ENCODE results near the gene HBP1. TPM values are rescaled to one million over a fixed set of nuclear protein-coding genes. Genes with fewer than 3 reads are reported as not detected.
"Not testable (repeated sequence)": the region's sequence is repeated elsewhere in the genome, so short reads cannot be mapped to it uniquely, and the experiment has no call there.

The HBP1 gene
- total and polyA plus RNA-seq, 8 donors = 12.5 to 201 (median 47.3) TPM

DNA sequence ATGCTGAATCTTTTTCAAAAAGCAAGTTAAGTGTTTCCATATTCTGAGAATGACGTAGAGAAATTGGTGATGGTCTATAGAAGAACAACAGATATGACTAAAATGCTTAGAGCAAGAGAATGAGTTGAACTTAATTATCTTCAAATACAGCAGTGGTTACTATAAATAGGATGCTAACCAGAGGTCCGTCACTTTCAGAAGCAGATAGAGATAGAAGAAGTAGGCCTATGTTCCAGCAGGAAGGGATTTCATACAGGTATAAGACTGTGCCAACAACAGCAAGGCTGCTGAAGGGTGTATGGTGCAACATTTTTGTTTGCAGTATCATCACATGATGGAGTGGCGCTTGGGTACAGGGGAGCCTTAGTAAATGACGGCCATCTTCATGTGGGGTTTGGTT is 68.6 kb downstream of the HBP1 start:
- WGBS, 5 donors = 91 to 97% (median 96%) methylated on average over 4 of the region's 4 CpGs
- Histone ChIP-seq H3K9me3 (no peaks in the 10 kb centered on the region), H3K27ac (no peak overlapping the region), H3K27me3 (no peaks in the 10 kb centered on the region), H3K4me3 (no peak overlapping the region), H3K36me3 (peaks cover 0 to 17% (median 13%) of the 10 kb centered on the region in 4 donors), H3K4me1 (no peaks in the 10 kb centered on the region)
- no peak for DNase-seq
- intact Hi-C loops (cut with DNase I; ENCODE audit: low total_unique reads) = no loop called here
- no peak for TF ChIP-seq POLR2AphosphoS5 (IDR thresholded peaks at IDR 0.05)
- TF ChIP-seq, protein P1, sequence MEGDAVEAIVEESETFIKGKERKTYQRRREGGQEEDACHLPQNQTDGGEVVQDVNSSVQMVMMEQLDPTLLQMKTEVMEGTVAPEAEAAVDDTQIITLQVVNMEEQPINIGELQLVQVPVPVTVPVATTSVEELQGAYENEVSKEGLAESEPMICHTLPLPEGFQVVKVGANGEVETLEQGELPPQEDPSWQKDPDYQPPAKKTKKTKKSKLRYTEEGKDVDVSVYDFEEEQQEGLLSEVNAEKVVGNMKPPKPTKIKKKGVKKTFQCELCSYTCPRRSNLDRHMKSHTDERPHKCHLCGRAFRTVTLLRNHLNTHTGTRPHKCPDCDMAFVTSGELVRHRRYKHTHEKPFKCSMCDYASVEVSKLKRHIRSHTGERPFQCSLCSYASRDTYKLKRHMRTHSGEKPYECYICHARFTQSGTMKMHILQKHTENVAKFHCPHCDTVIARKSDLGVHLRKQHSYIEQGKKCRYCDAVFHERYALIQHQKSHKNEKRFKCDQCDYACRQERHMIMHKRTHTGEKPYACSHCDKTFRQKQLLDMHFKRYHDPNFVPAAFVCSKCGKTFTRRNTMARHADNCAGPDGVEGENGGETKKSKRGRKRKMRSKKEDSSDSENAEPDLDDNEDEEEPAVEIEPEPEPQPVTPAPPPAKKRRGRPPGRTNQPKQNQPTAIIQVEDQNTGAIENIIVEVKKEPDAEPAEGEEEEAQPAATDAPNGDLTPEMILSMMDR (IDR thresholded peaks at IDR 0.05) = no peak
- no peak for TF ChIP-seq EP300 (IDR thresholded peaks at IDR 0.05)
- TF ChIP-seq POLR2A (IDR thresholded peaks at IDR 0.05) = no peak

DNA sequence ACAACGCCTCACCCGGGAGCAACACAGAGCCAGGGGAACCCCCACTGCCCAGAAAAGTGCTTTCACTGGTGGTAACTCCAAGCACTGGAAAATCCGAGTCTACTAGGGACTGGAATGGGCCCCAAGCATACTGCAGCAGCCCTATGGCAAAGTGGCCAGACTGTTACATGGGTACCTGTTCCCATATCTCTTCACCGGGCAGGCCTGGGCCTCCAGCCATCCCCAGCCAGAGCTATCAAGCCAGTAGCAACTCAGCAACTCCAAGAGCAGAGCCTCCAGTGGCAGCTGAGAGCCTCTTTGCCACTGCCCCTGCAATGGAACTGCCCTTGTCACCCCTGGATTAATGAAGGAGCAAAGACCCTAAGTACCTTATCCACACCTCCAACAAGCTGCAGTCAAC is 73.5 kb downstream of the HBP1 start:
- Histone ChIP-seq H3K4me3 (no peak overlapping the region), H3K27me3 (no peaks in the 10 kb centered on the region), H3K4me1 (no peaks in the 10 kb centered on the region), H3K36me3 (peaks cover 0 to 41% (median 29%) of the 10 kb centered on the region in 4 donors), H3K27ac (no peak overlapping the region), H3K9me3 (peaks cover 0 to 14% (median 5%) of the 10 kb centered on the region in 4 donors)
- DNase-seq = no peak
- intact Hi-C loops (cut with DNase I; ENCODE audit: low total_unique reads) = no loop called here
- WGBS, 5 donors = 94 to 100% (median 97%) methylated on average over 3 to 4 of the region's 4 CpGs
- TF ChIP-seq EP300 (IDR thresholded peaks at IDR 0.05) = no peak
- no peak for TF ChIP-seq POLR2A (IDR thresholded peaks at IDR 0.05)
- TF ChIP-seq, protein P1 (IDR thresholded peaks at IDR 0.05) = no peak
- no peak for TF ChIP-seq POLR2AphosphoS5 (IDR thresholded peaks at IDR 0.05)

DNA sequence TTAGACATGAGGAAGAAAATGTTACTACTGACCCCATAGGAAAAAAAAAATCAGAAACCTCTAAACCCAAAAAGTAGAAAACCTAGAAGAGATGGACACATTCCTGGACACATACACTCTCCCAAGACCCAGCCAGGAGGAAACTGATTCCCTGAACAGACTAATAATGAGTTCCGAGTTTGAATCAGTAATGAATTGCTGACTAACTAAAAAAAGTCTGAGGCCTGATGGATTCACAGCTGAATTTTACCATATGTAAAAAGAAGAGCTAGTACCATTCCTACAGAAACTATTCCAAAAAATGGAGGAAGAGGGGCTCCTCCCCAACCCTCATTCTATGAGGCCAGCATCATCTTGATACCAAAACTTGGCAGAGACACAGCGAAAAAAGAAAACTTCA is 75.8 kb downstream of the HBP1 start:
- no peak for TF ChIP-seq POLR2A (IDR thresholded peaks at IDR 0.05)
- TF ChIP-seq EP300 (IDR thresholded peaks at IDR 0.05) = no peak
- TF ChIP-seq, protein P1 (IDR thresholded peaks at IDR 0.05) = no peak
- no peak for TF ChIP-seq POLR2AphosphoS5 (IDR thresholded peaks at IDR 0.05)
- peaks cover 0 to 14% (median 5%) of the 10 kb centered on the region in 4 donors for H3K9me3 ChIP-seq
- peaks cover 0 to 52% (median 42%) of the 10 kb centered on the region in 4 donors for H3K36me3 ChIP-seq
- no peaks in the 10 kb centered on the region for H3K4me1 ChIP-seq
- no peak overlapping the region for H3K4me3 ChIP-seq
- 90 to 100% (median 98%) methylated on average over 2 of the region's 2 CpGs for WGBS, 5 donors
- H3K27me3 ChIP-seq = no peaks in the 10 kb centered on the region
- no peak for DNase-seq
- intact Hi-C loops (cut with DNase I; ENCODE audit: low total_unique reads) = no loop called here
- H3K27ac ChIP-seq = no peak overlapping the region

DNA sequence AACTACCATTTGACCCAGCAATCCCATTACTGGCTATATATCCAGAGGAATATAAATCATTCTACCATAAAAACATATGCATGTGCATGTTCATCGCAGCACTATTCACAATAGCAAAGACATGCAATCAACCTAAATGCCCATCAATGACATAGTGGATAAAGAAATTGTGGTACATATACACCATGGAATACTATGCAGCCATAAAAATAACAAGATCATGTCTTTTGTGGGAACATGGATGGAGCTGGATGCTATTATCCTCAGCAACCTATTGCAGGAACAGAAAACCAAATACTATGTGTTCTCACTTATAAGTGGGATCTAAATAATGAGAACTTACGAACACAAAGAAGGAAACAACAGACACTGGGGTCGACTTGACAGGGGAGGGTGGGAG is 78.0 kb downstream of the HBP1 start:
- 95 to 99% (median 98%) methylated on average over 3 of the region's 3 CpGs for WGBS, 5 donors
- H3K27me3 ChIP-seq; H3K4me3 ChIP-seq; DNase-seq; intact Hi-C loops (cut with DNase I; ENCODE audit: low total_unique reads); H3K4me1 ChIP-seq; H3K27ac ChIP-seq: not testable (repeated sequence)
- Histone ChIP-seq H3K9me3 (peaks cover 0 to 14% (median 5%) of the 10 kb centered on the region in 4 donors), H3K36me3 (peaks cover 0 to 52% (median 41%) of the 10 kb centered on the region in 4 donors)

DNA sequence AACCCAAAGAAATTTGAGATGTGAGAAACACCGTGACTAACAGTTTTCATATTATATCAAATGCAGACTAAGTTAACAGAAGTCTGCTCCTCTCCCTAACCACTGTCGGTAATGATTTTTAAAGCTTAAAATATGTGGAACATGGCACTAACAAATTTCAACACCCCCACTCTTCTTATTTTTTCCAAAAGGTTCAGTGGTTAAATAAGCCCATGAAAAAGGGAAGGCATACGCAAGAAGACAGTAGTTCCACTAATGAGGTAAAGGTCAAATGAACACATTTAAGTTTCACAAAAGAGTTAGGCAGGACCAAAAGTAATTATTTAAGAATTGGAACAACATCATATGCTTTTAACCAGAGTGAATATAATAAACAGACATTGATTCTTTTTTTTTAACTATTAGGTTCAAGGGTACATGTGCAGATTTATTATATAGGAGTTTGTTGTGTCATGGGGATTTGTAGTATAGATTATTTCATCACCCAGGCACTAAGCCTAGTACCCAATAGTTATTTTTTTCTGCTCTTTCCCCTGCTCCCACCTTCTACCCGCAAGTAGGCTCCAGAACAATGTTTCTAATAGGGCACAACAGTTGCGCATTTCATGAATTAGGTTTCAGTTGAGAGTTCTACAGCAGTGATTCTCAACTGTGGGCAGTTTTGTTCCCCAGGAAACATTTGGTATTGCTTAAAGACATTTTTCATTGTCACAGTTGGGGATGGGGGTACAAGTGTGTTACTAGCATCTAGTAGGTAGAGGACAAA is 79.9 kb downstream of the HBP1 start:
- TF ChIP-seq POLR2AphosphoS5 (IDR thresholded peaks at IDR 0.05) = no peak
- no peak for TF ChIP-seq EP300 (IDR thresholded peaks at IDR 0.05)
- TF ChIP-seq, protein P1 (IDR thresholded peaks at IDR 0.05) = no peak
- Histone ChIP-seq H3K4me3 (no peak overlapping the region), H3K27me3 (no peaks in the 10 kb centered on the region), H3K36me3 (peaks cover 0 to 51% (median 35%) of the 10 kb centered on the region in 4 donors), H3K4me1 (no peaks in the 10 kb centered on the region), H3K27ac (no peak overlapping the region), H3K9me3 (peaks cover 0 to 14% (median 5%) of the 10 kb centered on the region in 4 donors)
- intact Hi-C loops (cut with DNase I; ENCODE audit: low total_unique reads) = no loop called here
- DNase-seq = no peak
- WGBS, 5 donors = 93 to 99% (median 98%) methylated on average over 5 of the region's 5 CpGs

All from stomach (tissue), 9 donors.